GM18858 (cell line): ENCODE results near the gene CFAP161.

Experiments
- ATAC-seq: cut with Tn5 transposase; IDR thresholded peaks from one replicate; pipeline ENCODE4 v1.9.1; 2021; ENCODE audit not compliant: unreplicated experiment

The CFAP161 gene, protein sequence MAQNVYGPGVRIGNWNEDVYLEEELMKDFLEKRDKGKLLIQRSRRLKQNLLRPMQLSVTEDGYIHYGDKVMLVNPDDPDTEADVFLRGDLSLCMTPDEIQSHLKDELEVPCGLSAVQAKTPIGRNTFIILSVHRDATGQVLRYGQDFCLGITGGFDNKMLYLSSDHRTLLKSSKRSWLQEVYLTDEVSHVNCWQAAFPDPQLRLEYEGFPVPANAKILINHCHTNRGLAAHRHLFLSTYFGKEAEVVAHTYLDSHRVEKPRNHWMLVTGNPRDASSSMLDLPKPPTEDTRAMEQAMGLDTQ

DNA sequence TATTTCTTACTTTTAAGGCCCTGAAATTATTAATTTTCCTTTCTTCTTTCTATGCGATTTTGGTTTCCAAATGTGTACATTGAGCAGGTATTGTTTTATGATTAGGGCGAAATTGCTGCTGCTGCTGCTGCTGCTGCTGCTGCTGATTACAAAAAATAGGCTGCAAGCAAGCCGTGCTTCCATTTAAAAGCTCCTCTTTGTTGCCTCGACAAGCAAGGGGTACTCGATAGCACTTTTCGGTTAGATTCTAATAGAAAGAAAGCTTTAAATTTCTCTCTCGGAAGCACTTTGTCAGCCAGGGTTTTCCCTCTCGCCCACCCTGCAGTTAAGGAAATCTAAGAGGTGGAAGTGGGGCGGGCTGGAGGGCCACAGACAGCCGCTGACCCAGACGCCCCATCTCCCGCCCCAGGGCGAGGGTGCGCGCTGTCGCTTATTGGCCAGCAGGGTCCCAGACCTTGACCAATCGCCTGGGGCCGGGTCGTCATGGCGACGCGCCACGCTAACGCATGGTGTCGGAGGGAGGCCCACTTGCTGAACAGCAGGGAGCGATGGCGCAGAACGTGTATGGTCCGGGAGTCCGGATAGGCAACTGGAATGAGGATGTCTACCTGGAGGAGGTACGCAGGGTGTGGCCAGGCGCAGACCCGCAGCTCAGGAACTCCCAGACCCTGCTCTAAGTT is at the start of gene CFAP161:
TSS of gene CFAP161 (plus strand) at position 489 of the 680 bp plus-strand sequence. CDS start at position 549, 60 bp downstream.
- ATAC-seq = no peak

DNA sequence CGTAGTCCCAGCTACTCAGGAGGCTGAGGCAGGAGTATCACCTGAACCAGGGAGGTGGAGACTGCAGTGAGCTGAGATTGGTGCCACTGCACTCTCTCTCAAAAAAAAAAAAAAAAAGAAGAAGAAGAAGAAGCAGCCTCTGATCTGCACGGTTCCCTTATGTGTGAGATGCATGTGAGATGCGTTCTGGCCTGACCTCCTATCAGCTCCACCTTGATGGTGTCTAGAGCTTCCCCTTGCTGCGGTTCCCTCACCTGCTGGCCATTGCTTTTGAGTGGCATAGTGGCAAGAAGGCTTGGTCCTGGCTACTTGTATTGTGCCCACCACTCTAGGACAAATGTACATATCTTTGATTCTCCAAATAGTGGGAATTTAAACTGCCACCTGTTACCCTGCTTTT is 49.4 kb upstream of the CFAP161 start:
- ATAC-seq = no peak

DNA sequence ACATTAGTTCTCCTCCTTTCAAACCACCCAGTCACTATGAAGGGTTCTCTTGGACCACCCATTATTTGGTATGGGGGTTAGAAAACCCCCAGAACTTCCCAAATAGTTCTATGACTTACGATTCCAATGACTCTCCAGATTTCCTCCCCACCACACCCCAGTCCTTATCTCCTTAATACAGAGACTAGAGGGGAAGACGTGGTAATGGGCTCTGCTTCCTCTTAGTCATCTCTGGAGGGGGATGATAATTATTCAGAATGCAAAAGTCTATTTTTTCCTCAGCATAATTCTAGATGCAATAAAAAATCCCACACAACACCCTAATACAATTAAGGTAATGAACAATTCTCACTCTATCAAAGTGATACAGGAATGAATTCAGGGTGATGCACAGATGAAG is 48.9 kb upstream of the CFAP161 start:
- ATAC-seq = no peak

DNA sequence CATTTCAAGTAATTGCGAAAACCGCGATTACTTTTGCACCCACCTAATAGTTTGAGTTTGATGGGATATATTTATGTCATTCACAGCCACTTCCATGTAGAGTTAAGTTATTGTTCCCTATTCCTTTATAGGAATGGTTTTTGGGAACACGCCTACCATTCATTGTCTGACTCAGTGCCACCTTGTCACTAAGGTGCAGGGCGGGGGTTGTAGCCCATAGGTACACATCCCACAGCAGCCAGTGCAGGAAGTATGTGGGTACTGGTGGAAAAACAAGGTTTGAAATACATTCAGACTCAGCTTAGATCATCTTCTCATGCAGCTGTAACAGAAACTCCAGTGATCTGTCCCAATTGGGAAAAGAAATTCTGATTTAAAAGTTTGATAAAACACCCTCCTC is 48.2 kb upstream of the CFAP161 start:
- ATAC-seq = no peak

DNA sequence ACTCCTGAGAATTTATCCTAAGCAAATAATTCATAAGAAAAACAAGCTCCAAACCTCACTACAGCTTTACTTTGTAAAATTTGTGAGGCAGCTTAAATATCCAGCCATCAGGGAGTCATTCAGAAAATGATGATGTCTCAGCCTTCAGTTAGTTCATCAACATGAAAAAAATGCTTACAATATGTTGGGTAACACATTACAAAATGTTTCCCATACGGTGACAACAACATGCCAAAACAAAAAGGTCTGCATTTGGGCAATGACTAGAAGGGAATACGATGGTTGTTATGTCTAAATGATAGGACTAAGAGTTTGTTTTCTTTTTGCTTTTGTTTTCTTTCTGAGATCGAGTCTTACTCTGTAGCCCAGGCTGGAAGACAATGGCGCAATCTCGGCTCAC is 47.0 kb upstream of the CFAP161 start:
- no peak for ATAC-seq

DNA sequence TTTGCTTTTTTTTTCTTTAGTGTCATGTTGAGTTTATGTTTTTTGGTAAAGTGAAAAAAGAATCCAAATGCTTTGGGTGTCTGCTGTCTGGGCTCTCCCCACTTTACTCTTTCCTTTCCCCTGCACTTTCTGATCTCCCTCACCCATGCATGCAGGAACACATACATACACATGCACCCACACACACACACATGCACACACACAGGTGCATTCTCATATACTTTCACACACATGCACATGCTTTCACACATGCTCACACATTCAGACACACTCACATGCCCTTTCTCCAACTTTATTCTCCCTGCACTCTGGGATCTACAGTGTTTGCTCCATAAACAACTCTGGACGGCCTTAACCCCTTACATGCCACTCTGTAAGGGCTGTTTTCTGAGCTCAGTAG is 46.4 kb upstream of the CFAP161 start:
- no peak for ATAC-seq

DNA sequence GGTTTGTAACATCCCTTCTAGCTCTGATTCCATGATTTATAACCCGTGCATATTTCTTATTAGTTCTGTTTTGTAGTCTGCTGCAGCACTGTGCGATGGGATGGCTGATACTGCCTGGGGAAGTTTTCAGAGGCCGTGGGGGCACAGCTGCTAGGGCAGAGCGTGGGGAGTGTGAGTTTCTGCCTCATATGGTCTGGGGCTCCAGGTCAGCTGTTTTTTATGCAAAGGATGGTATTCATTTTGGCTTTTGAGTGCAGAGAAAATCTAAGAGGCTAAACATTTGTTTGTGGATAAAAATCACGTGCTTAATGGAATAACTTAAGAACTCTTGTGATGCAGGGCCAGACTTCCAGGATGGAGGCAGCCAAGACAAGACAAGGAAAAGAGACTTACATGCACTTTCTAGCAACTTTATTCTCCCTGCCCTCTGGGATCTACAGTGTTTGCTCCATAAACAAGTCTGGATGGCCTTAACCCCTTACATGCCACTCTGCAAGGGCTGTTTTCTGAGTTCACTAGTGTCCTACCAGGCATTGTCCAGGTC is 45.5 kb upstream of the CFAP161 start:
- ATAC-seq = no peak

DNA sequence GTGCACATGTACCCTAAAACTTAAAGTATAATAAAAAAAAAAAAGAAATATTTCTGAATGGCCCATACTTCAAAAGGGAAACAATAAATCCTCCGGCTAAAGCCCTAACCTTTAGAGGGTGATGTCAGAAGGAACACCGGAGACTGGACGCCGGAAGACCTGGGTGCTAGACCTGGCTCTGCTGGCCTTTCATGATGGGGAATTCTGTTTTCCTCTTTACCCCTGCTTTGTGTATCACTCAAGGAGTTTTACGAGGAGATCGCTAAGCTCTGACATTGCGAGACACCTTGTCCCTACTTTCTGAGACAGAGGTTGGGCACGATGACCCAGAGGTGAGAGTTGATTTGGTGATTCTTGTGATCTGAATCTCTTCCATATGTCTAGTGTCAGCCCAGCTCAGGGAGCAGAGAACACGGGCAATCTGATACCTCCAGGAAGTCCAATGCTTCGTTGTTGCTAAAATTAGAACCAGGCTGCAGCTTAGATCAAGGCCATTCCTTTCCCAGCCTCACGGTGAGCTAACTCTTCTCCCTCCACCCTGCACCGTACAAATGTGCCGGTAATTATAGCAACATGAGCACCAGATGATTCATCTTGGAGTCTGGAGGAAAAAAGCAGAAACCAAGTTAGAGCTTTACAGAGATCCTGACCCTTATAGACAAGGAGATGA is 42.0 kb upstream of the CFAP161 start:
- no peak for ATAC-seq

DNA sequence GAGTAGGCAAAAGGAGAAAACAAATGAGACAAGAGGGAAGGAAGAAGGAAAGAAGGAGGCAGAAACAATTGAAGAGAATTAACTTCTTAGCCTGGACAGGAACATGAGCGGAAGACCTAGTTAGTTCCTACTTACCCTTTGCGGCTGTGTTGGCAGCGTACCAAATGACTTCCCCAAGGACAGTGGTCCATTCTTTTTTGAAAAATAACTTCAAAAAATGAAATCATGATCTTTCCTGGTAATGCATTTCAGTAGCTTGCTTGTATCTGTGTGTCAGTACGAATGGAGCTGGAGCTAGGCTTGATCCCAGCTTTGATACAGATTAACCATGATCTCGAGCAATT is 41.5 kb upstream of the CFAP161 start:
- ATAC-seq = no peak

DNA sequence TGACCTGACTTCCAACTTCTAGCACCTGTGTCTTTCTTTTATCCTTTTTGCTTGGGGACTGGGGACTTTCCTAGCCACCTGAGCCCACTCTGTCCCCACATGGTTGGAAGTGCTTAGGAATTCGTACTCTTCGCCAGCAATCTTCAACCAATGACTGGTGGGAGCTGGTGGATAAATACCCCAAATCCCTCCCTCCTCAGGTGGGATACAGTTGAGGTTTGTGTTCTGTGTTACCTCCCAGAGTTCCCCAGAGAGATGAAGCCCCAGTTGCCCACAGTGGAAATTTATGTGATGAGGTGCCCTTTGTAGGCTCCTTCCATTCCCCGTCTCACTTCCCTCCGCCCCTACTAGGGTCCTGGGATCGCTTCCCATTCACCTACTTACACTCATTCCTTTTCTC is 40.1 kb upstream of the CFAP161 start:
- no peak for ATAC-seq

DNA sequence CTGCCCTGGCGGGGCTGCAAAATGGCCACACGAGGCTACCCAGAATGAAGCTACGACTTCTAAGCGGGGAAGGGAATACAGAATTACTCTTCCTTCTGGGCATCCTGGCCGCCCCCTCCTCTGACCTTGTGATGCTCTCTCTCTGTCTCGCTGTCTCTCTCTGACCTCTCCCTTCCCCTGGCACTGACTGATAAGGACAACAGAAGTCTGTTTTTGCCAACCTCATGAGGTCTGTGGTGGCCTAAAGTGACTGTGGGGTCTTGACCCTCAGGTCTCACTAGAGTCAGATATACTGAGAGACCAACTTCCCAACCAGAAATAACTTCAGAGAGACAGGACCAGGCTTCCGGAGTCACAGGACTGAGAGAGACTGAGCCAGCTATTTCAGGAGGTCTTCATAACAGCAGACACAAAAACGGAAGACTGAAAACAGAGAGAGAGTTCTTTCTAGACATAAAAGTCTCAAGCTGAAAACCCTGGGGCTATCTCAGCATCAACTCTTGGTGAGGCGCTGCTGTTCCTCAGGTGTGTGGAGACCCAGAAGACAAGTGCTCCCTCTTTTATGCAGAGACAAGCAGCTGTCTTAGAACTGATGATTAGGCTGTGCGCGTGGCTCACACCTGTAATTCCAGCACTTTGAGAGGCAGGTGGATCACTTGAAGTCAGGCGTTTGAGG is 38.2 kb upstream of the CFAP161 start:
- ATAC-seq = no peak

DNA sequence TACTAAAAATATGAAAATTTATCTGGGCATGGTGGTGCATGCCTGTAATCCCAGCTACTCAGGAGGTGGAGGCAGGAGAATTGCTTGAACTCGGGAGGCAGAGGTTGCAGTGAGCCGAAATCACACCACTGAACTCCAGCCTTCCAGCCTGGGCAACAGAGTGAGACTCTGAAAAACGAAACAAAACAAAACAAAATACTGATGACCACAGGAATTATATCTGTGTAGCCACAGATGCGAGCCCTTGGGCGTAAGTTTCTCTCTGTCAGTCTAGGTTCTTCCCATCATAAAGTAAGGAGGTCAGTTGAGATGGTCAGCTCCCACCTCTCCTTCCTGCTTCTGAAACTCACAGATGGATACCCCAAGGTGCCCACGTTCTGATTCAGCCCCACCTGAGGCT is 37.7 kb upstream of the CFAP161 start:
- no peak for ATAC-seq

DNA sequence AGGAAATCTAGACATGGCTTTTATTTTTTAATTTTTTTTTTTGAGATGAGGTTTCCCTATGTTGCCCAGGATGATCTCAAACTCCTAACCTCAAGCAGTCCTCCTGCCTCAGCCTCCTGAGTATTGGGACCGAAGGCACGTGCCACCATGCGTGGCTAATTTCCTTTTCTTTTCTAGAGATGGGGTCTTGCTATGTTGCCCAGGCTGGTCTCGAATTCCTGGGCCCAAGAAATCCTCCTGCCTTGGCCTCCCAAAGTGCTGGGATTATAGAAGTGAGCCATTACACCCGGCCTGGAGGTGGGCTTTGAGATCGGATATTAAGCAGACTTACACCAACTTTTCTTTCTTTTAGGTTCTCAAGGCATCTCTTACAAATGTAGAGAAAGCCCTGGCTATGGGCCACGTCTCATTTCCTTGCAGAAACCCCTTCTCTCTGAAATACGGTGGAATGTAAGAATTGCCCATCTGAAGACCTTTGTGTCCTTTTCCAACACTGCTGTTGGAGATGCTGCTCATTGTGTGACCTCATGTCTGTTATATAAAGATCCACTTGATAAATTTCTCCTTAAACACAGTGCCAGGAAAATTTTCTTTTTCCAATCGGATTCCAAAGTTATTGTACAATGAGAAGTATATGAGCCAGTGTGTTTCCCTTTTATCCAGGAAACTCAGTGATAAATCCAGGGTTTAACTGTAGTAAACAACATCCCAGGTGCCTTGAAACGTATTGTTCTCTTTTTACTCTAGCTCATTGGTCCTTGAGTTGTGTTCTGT is 36.8 kb upstream of the CFAP161 start:
- no peak for ATAC-seq

DNA sequence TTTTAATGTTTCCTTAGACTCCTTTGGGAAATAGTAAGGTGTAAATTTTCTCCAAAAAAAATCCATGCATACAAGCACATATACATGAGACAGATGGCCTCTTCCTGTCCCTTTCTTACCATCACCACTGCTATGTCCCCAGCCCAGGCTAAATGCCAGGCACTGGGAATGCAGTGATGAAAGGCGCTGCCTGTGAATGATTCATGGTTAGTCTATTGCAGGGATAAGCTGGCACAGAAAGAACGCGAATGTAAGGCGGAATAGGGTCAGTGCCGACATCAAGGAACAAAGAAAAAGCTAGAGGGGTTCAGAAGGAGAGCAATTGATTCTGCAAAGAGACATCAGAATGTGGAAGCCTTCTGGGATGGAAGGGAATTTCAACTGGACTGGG is 36.2 kb upstream of the CFAP161 start:
- ATAC-seq = no peak

DNA sequence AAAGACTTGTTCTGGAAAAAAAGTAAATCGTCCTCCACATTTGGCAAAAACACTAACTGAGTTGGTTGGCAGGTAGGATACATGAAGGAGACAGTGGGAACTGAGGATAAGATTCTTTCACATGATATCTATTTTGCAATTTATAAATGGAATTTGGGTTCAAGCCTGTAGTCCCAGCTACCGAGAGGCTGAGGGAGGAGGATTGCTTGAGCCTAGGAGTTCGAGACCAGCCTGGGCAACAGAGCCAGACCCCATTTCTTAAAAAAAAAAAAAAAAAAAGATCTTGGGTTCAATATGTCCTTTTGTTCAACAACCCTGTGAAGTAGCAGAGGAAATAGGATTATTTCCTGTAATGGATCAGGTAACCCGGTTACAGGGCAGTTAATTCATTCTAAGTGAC is 35.7 kb upstream of the CFAP161 start:
- no peak for ATAC-seq

DNA sequence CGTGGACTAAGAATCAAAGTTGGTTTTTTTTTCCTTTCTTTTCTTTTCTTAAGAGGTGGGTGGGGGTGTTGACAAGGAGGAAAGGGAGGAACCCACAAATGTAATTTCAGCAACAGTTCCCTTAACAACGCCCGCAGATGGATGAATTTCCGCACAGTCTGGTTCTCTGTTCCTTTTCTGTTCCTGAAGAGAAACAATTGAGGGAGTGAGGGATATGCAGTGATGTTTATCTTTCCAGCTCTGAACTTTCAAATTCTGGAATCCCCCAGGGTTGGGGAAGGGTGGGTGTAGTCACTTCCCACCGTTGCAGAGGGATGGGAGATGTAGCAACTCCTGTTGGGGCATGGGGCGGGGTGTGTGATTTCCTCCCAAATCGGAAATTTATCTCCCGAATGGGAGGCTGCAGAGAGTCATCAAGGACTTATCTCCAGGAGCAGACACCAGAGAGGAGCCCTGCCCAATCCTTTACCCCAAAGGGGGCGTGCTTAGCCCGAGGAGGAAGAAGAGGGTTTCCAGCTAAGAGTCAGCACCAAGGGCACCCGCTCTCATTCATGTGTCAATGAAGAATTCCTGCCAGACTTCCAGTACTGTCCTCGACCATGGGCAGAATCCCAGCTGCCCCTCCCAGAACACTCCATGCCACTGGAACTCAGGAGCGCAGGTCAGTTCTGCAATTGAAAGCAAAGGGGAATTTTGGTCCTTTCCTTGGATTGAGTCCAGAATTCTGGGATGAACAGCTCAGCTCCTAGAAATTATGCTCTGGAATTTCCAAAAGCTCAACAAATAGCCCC is 35.0 kb upstream of the CFAP161 start:
- no peak for ATAC-seq

DNA sequence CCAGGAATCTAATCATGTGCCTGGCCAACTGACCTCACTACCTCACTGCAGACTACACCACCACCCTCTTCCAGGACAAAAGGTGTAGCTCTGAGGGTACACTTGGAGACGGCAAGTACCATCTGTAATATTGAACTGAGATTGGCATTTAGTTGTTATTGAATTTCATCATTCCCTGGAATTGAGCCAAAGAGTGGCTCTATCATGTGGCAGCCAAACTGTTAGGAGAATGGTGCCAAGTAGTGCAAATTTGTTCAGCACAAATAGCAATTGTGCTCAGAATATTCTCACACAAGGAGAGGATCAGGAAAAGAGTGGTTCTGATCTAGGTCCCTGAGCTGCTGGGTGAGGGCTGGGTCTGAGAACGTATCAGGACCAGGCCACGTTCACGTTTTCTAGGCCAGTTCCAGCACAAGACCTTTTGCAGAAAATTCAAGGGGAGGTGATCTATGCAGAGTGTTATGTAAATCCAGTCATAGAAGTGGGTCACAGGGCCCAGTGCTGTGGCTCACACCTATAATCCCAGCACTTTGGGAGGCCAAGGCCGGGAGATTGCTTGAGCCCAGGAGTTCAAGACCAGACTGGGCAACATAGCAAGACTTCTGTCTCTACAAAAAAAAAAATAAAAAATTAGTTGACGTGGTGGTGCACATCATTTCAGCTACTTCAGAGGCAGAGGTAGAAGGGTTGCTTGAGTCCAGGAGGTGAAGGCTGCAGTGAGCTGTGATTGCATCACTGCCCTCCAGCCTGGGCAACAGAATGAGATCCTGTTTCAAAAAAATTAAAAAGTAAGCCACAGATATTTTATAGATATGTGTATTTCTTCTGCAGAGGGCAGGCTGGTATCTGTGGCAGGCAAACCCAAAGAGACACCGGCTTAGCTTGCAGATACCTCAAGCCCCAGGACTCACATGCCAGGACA is 31.9 kb upstream of the CFAP161 start:
- no peak for ATAC-seq

DNA sequence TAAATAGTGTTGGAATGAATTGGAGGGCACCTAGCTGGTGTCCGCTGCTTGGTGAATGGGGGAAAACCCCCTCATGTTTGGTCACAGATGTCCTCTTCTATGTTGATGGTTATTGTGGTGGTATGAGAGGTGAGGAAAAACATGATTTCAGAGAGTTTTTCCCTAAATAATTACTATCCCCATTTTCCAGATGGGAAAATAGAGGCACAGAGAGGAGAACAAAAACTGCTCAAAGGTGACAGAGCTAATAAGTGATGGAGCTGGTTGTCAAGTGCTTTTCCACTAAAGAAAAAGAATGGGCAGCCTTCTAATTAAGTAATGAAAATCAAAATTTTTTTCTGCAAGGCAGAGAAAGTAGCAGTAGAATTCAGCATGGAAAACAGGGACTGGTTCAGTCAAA is 30.2 kb upstream of the CFAP161 start:
- ATAC-seq = no peak

DNA sequence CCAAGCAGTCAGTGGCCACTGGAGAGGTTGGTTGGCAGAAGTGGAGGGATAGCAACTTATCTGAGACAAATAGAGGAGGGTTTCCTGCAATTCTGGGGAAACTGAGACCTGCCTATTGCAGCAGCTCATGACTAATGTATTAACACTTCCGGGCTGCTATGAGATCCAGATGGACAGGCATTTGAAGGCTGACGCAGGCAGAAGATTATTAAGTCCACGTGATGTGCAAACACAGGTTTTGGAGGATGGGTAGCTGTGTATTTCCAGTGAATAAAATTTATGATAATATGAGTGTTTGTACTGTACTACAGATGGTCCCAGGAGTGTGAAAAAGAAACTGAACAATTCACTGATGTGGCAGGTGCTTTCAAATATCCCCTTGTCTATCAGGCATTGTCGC is 28.5 kb upstream of the CFAP161 start:
- no peak for ATAC-seq
